SW480 (cell line): ENCODE data around the gene SPTAN1.
A peak's percentile ranks its signal among the peaks of the same experiment; 100 is the strongest.
"Not testable (repeated sequence)": the region's sequence is repeated elsewhere in the genome, so short reads cannot be mapped to it uniquely, and the experiment has no call there.

Source experiments
- DNase-seq: peaks from one replicate; pipeline ENCODE4 v3.0.0-alpha.2; 2016; ENCODE audit warnings: low spot score

SPTAN1 gene

GRCh38 chr9:128633601-128634000 lies 81.2 kb downstream of the SPTAN1 start:
- no peak for DNase-seq

- DNase-seq, result no peak
These were observed 81.7 kb downstream of the SPTAN1 start for GRCh38 chr9:128634111-128634510.

- no peak for DNase-seq
These were observed 82.4 kb downstream of the SPTAN1 start for GRCh38 chr9:128634651-128635262.

GRCh38 chr9:128635266-128636023 lies 83.1 kb downstream of the SPTAN1 start:
- DNase-seq, result peak; percentile 99

- DNase-seq, result peak; percentile 84
These were observed 83.6 kb downstream of the SPTAN1 start for GRCh38 chr9:128636024-128636390.

- no peak for DNase-seq
These were observed 84.5 kb downstream of the SPTAN1 start for GRCh38 chr9:128636556-128637530.

- DNase-seq, result no peak
These were observed 85.3 kb downstream of the SPTAN1 start for GRCh38 chr9:128637656-128638055.

GRCh38 chr9:128638580-128638979 lies 86.2 kb downstream of the SPTAN1 start:
- no peak for DNase-seq

GRCh38 chr9:128640603-128641002 lies 88.2 kb downstream of the SPTAN1 start:
- no peak for DNase-seq

- no peak for DNase-seq
These were observed 90.4 kb downstream of the SPTAN1 start for GRCh38 chr9:128642675-128643245.

GRCh38 chr9:128643519-128644300 lies 91.3 kb downstream of the SPTAN1 start:
- no peak for DNase-seq

GRCh38 chr9:128648206-128648605 lies 95.8 kb downstream of the SPTAN1 start:
- DNase-seq, result not testable (repeated sequence)

- DNase-seq, result no peak
These were observed 99.4 kb downstream of the SPTAN1 start for GRCh38 chr9:128651798-128652197.

- no peak for DNase-seq
These were observed 101.5 kb downstream of the SPTAN1 start for GRCh38 chr9:128653908-128654307.

GRCh38 chr9:128654481-128654880 lies 102.1 kb downstream of the SPTAN1 start:
- no peak for DNase-seq

GRCh38 chr9:128656416-128657343 lies 104.3 kb downstream of the SPTAN1 start, which contains the start of gene DYNC2I2:
Gene DYNC2I2, minus strand, starts transcription at chr9:128656847. Its CDS starts 121 bp downstream, at chr9:128656726.
- DNase-seq, result peak; percentile 89

GRCh38 chr9:128657344-128657704 lies 104.9 kb downstream of the SPTAN1 start:
- DNase-seq, result no peak

- DNase-seq, result no peak
These were observed 105.4 kb downstream of the SPTAN1 start for GRCh38 chr9:128657796-128658195.

GRCh38 chr9:128666481-128666941 lies 114.1 kb downstream of the SPTAN1 start:
- not testable (repeated sequence) for DNase-seq

- no peak for DNase-seq
These were observed 117.4 kb downstream of the SPTAN1 start for GRCh38 chr9:128669786-128670185.
